Fibroblast of lung (primary cell): Measurements from ENCODE around the gene HDAC4. TPM values are rescaled to one million over a fixed set of nuclear protein-coding genes. Genes with fewer than 3 reads are reported as not detected.

Experiments used
- DNase-seq, 2 donors: peaks; one replicate each; pipeline versions ENCODE4 v3.0.0 to v3.0.0-alpha.2; 2010; ENCODE audit warnings: low read depth in 2 of 2
- H2AFZ ChIP-seq: 2 replicates; pipeline ENCODE4 v1.5.1; 2012; ENCODE audit warnings: low read length, control low read depth, inconsistent platforms
- H3K27ac ChIP-seq: 2 replicates; pipeline ENCODE4 v1.5.1; 2011; ENCODE audit warnings: low read length, control low read depth; ENCODE audit not compliant: insufficient read depth
- H3K27me3 ChIP-seq: 2 replicates; pipeline ENCODE4 v1.5.1; 2011; ENCODE audit warnings: mild to moderate bottlenecking, low read length; ENCODE audit not compliant: control insufficient read depth, insufficient read depth
- H3K36me3 ChIP-seq: 2 replicates; pipeline ENCODE4 v1.5.1; 2011; ENCODE audit warnings: low read length; ENCODE audit not compliant: control insufficient read depth, insufficient read depth
- H3K4me1 ChIP-seq: 2 replicates; pipeline ENCODE4 v1.5.1; 2011; ENCODE audit warnings: low read length; ENCODE audit not compliant: control insufficient read depth, insufficient read depth; ENCODE audit errors: extremely low read depth
- H3K4me2 ChIP-seq: 2 replicates; pipeline ENCODE4 v1.5.1; 2011; ENCODE audit warnings: low read length, control low read depth; ENCODE audit not compliant: insufficient read depth; ENCODE audit errors: extremely low read depth
- H3K4me3 ChIP-seq, 4 experiments: fragments of 200-600 bp in 1 of 4; sonication (generic) in 1 of 4; replicated peaks in 1 of 4; 2 replicates each; pipeline ENCODE4 v1.5.1; 2011 to 2016; ENCODE audit warnings: low read length in 4 of 4, low read depth in 3 of 4, mild to moderate bottlenecking in 3 of 4, control low read depth in 2 of 4, inconsistent platforms in 1 of 4, mixed read lengths in 1 of 4; ENCODE audit not compliant: insufficient read depth in 1 of 4; ENCODE audit errors: control extremely low read depth in 1 of 4
- H3K79me2 ChIP-seq: 2 replicates; pipeline ENCODE4 v1.5.1; 2012; ENCODE audit warnings: mild to moderate bottlenecking, low read length, inconsistent platforms; ENCODE audit not compliant: control insufficient read depth, insufficient read depth
- H3K9ac ChIP-seq: 2 replicates; pipeline ENCODE4 v1.5.1; 2011; ENCODE audit warnings: mild to moderate bottlenecking, low read length, control low read depth; ENCODE audit not compliant: insufficient read depth
- H3K9me3 ChIP-seq: 2 replicates; pipeline ENCODE4 v1.5.1; 2012; ENCODE audit warnings: low read depth, low read length; ENCODE audit not compliant: control insufficient read depth, insufficient read depth
- H4K20me1 ChIP-seq: 2 replicates; pipeline ENCODE4 v1.5.1; 2011; ENCODE audit warnings: low read length; ENCODE audit not compliant: control insufficient read depth, insufficient read depth; ENCODE audit errors: extremely low read depth
- CTCF ChIP-seq, 2 donors: IDR thresholded peaks in 1 of 2; conservative IDR thresholded peaks in 1 of 2; 1 replicate in 1 of 2; 2 replicates in 1 of 2; pipeline ENCODE4 v1.5.1; 2011 to 2012; ENCODE audit warnings: low read length in 2 of 2, control low read depth in 1 of 2, inconsistent platforms in 1 of 2, low read depth in 1 of 2, mild to moderate bottlenecking in 1 of 2
- EZH2 ChIP-seq: IDR thresholded peaks from 2 replicates; pipeline ENCODE4 v1.5.1; 2012; ENCODE audit warnings: low read length, control low read depth, mild to moderate bottlenecking; ENCODE audit errors: missing control alignments
- polyA plus RNA-seq, 2 donors: library from polyadenylated mRNA; depleted of rRNA in 1 of 2; stranded (reverse) in 1 of 2; unstranded in 1 of 2; fragments of >200 nt; gene quantifications; 2 replicates each; pipeline ENCODE4 v1.2.1, GENCODE V29; 2011 to 2012; ENCODE audit warnings: missing spikeins in 1 of 2
- total RNA-seq: library from RNA; depleted of rRNA; stranded (reverse); fragments of >200 nt; gene quantifications from 2 replicates; pipeline ENCODE4 v1.2.1, GENCODE V29; 2014

The HDAC4 gene
- total and polyA plus RNA-seq, 2 donors (not counting 1 experiment from before 2014, with no cell fraction given) = 7.4 to 19.8 TPM

GRCh38 chr2:239089884-239090283 is 310.9 kb downstream of the HDAC4 start:
- Histone ChIP-seq H3K9me3 (no peaks in the 10 kb centered on the region), H2AFZ (no peak overlapping the region), H3K36me3 (no peaks in the 10 kb centered on the region), H3K4me1 (no peaks in the 10 kb centered on the region), H4K20me1 (no peaks in the 10 kb centered on the region), H3K9ac (no peak overlapping the region), H3K79me2 (no peaks in the 10 kb centered on the region), H3K27me3 (no peaks in the 10 kb centered on the region), H3K4me3 (no peak overlapping the region), H3K4me2 (no peak overlapping the region), H3K27ac (no peak overlapping the region)
- DNase-seq = no peak
- TF ChIP-seq EZH2 = no peak
- no peak for TF ChIP-seq CTCF (conservative IDR thresholded peaks at IDR 0.05 in 1 of 2, IDR thresholded peaks at IDR 0.05 in 1 of 2; ENCODE audit: low read depth in 1 of 2, low read length in 2 of 2)

GRCh38 chr2:239087046-239087710 is 313.6 kb downstream of the HDAC4 start:
- Histone ChIP-seq H3K9ac (no peak overlapping the region), H3K4me3 (no peak overlapping the region), H3K9me3 (no peaks in the 10 kb centered on the region), H3K36me3 (no peaks in the 10 kb centered on the region), H3K27ac (no peak overlapping the region), H3K4me1 (no peaks in the 10 kb centered on the region), H2AFZ (no peak overlapping the region), H3K79me2 (no peaks in the 10 kb centered on the region), H3K4me2 (no peak overlapping the region), H3K27me3 (no peaks in the 10 kb centered on the region), H4K20me1 (no peaks in the 10 kb centered on the region)
- TF ChIP-seq CTCF (conservative IDR thresholded peaks at IDR 0.05 in 1 of 2, IDR thresholded peaks at IDR 0.05 in 1 of 2; ENCODE audit: low read depth in 1 of 2, low read length in 2 of 2) (no peak), EZH2 (no peak)
- peak; percentile 18 to 48 for DNase-seq

- DNase-seq = no peak
- H3K9me3 ChIP-seq = no peaks in the 10 kb centered on the region
- no peaks in the 10 kb centered on the region for H3K36me3 ChIP-seq
- no peak overlapping the region for H3K9ac ChIP-seq
- H3K4me2 ChIP-seq = no peak overlapping the region
- H3K4me3 ChIP-seq = no peak overlapping the region
- H3K27ac ChIP-seq = no peak overlapping the region
- no peaks in the 10 kb centered on the region for H4K20me1 ChIP-seq
- no peaks in the 10 kb centered on the region for H3K79me2 ChIP-seq
- no peaks in the 10 kb centered on the region for H3K27me3 ChIP-seq
- TF ChIP-seq CTCF (conservative IDR thresholded peaks at IDR 0.05 in 1 of 2, IDR thresholded peaks at IDR 0.05 in 1 of 2; ENCODE audit: low read depth in 1 of 2, low read length in 2 of 2) (no peak), EZH2 (no peak)
- no peaks in the 10 kb centered on the region for H3K4me1 ChIP-seq
- no peak overlapping the region for H2AFZ ChIP-seq
Observed at GRCh38 chr2:239086325-239087020, 314.3 kb downstream of the HDAC4 start.
